Endothelial cell of umbilical vein (primary cell): Measurements from ENCODE around the gene CTR9. TPM values are rescaled to one million over a fixed set of nuclear protein-coding genes. Genes with fewer than 3 reads are reported as not detected.

Experiments
- BruUV-seq: library from RNA; stranded (reverse); fragments of 400-500 nt; replicated peaks from 2 replicates; lab custom pipeline; 2021; lab: Mats Ljungman, UMichigan
- CTCF ChIA-PET: fragments of 300-600, 350-600 bp; sonication (Branson Sonifier 250); formaldehyde crosslinking; loops from one replicate; lab custom pipeline; 2021; ENCODE audit warnings: antibody characterized with exemption, inconsistent platforms; lab: Charles Lee
- POLR2A ChIA-PET: fragments of 300-600, 350-600 bp; sonication (Branson Sonifier 250); formaldehyde crosslinking; loops from one replicate; lab custom pipeline; 2021; ENCODE audit warnings: antibody characterized with exemption, inconsistent platforms; lab: Charles Lee
- DNase-seq: peaks from one replicate; pipeline ENCODE4 v3.0.0-alpha.2; 2011; ENCODE audit warnings: low read depth, low spot score
- FAIRE-seq: peaks from 2 replicates; lab custom pipeline; 2011; peaks lifted over from hg19 to GRCh38; lab: Jason Lieb, UNC
- H2AFZ ChIP-seq: 2 replicates; pipeline ENCODE4 v1.6.0; 2012; ENCODE audit warnings: low read depth, low read length, control low read depth, inconsistent platforms
- H3K27ac ChIP-seq: 2 replicates; pipeline ENCODE4 v1.5.1; 2011; ENCODE audit warnings: low read depth, mild to moderate bottlenecking, control low read depth, low read length, moderate library complexity; ENCODE audit not compliant: insufficient read depth
- H3K27me3 ChIP-seq, 2 experiments: 2 replicates each; pipeline versions ENCODE4 v1.6.0 to v1.6.1; 2011; ENCODE audit warnings: low read length in 2 of 2, mixed read lengths in 1 of 2; ENCODE audit not compliant: control insufficient read depth in 2 of 2, insufficient read depth in 2 of 2
- H3K36me3 ChIP-seq, 2 experiments: 2 replicates in 1 of 2; 3 replicates in 1 of 2; pipeline ENCODE4 v1.5.1; 2011; ENCODE audit warnings: low read length in 2 of 2, mild to moderate bottlenecking in 1 of 2, moderate library complexity in 1 of 2; ENCODE audit not compliant: control insufficient read depth in 2 of 2, insufficient read depth in 2 of 2; ENCODE audit errors: extremely low read depth in 1 of 2
- H3K4me1 ChIP-seq: 3 replicates; pipeline ENCODE4 v1.5.1; 2011; ENCODE audit warnings: mild to moderate bottlenecking, low read length; ENCODE audit not compliant: control insufficient read depth, insufficient read depth; ENCODE audit errors: extremely low read depth
- H3K4me2 ChIP-seq: 2 replicates; pipeline ENCODE4 v1.6.1; 2011; ENCODE audit warnings: low read length, control low read depth, mixed read lengths; ENCODE audit not compliant: insufficient read depth
- H3K4me3 ChIP-seq, 3 experiments: fragments of 200-600 bp in 1 of 3; sonication (generic), shearing (Covaris generic) in 1 of 3; replicated peaks in 1 of 3; 2 replicates each; pipeline ENCODE4 v1.5.1; 2011 to 2016; ENCODE audit warnings: control low read depth in 3 of 3, low read length in 3 of 3, mild to moderate bottlenecking in 2 of 3, inconsistent platforms in 1 of 3, low read depth in 1 of 3, moderate library complexity in 1 of 3; ENCODE audit not compliant: insufficient read depth in 1 of 3
- H3K79me2 ChIP-seq: 2 replicates; pipeline ENCODE4 v1.6.0; 2012; ENCODE audit warnings: low read length, inconsistent platforms; ENCODE audit not compliant: control insufficient read depth, insufficient read depth
- H3K9ac ChIP-seq: replicated peaks from 2 replicates; pipeline ENCODE3; 2011; ENCODE audit warnings: low read length, control low read depth; ENCODE audit not compliant: insufficient read depth; ENCODE audit errors: extremely low read depth
- H3K9me1 ChIP-seq: replicated peaks from 3 replicates; pipeline ENCODE4 v1.6.0; 2011; ENCODE audit warnings: mild to moderate bottlenecking, low read length; ENCODE audit not compliant: control insufficient read depth, insufficient read depth; ENCODE audit errors: extremely low read depth
- H3K9me3 ChIP-seq: replicated peaks from 2 replicates; pipeline ENCODE4 v1.5.1; 2012; ENCODE audit warnings: low read length, inconsistent platforms; ENCODE audit not compliant: control insufficient read depth, insufficient read depth
- H4K20me1 ChIP-seq: replicated peaks from 2 replicates; pipeline ENCODE3; 2011; ENCODE audit warnings: mild to moderate bottlenecking, low read length; ENCODE audit not compliant: control insufficient read depth, insufficient read depth; ENCODE audit errors: extremely low read depth
- CTCF ChIP-seq, 2 donors: IDR thresholded peaks; 1 replicate in 1 of 2; 2 replicates in 1 of 2; pipeline ENCODE4 v1.5.1; 2011; ENCODE audit warnings: low read length in 2 of 2, mild to moderate bottlenecking in 2 of 2, moderate library complexity in 2 of 2, control low read depth in 1 of 2, inconsistent platforms in 1 of 2, low read depth in 1 of 2; ENCODE audit not compliant: insufficient read depth in 1 of 2; ENCODE audit errors: extremely low read depth in 1 of 2
- EZH2 ChIP-seq: IDR thresholded peaks from 2 replicates; pipeline ENCODE4 v1.6.1; 2012; ENCODE audit warnings: borderline replicate concordance, low read depth, mild to moderate bottlenecking, moderate library complexity, low read length, inconsistent platforms; ENCODE audit not compliant: severe bottlenecking
- FOS ChIP-seq: IDR thresholded peaks from 2 replicates; pipeline ENCODE4 v1.6.1; 2011; ENCODE audit warnings: mild to moderate bottlenecking, low read length, moderate library complexity, borderline replicate concordance; ENCODE audit not compliant: insufficient read depth
- GATA2 ChIP-seq: IDR thresholded peaks from 2 replicates; pipeline ENCODE4 v1.7.0; 2011; ENCODE audit warnings: low read depth, mild to moderate bottlenecking, moderate library complexity, mixed read lengths, low read length; ENCODE audit not compliant: insufficient read length, insufficient read depth
- JUN ChIP-seq: IDR thresholded peaks from 2 replicates; pipeline ENCODE4 v1.6.1; 2011; ENCODE audit warnings: borderline replicate concordance, low read depth; ENCODE audit not compliant: insufficient read length, insufficient read depth
- MAX ChIP-seq: IDR thresholded peaks from 2 replicates; pipeline ENCODE4 v1.6.1; 2011; ENCODE audit not compliant: insufficient read depth, insufficient read length
- MYC ChIP-seq: IDR thresholded peaks from one replicate; pipeline ENCODE4 v1.6.1; 2011; ENCODE audit warnings: mild to moderate bottlenecking, low read depth, low read length
- POLR2A ChIP-seq: IDR thresholded peaks from 2 replicates; pipeline ENCODE4 v1.6.1; 2012; ENCODE audit warnings: low read depth, mild to moderate bottlenecking, control low read depth, low read length
- POLR2AphosphoS5 ChIP-seq: IDR thresholded peaks from 2 replicates; pipeline ENCODE4 v1.6.1; 2012; ENCODE audit warnings: low read depth, mild to moderate bottlenecking, control low read depth, low read length, moderate library complexity; ENCODE audit not compliant: insufficient read depth
- dilution Hi-C: fragments of 300-500 bp; cut with MboI; formaldehyde crosslinking; loops from one replicate; pipeline ENCODE4 v1.15.0; 2019; ENCODE audit warnings: low sequenced_read_pairs; ENCODE audit not compliant: extremely low pct_ligation_motif_present
- intact Hi-C: fragments of 100-400 bp; cut with micrococcal nuclease; formaldehyde crosslinking; loops from one replicate; pipeline ENCODE4 v1.10.0; 2022
- polyA plus RNA-seq, 4 experiments: library from polyadenylated mRNA; depleted of rRNA in 3 of 4; stranded (reverse) in 3 of 4; unstranded in 1 of 4; fragments of >200 nt; gene quantifications; 2 replicates each; pipeline versions ENCODE4 v1.2.1 to v1.2.3, GENCODE V29; 2011 to 2012; ENCODE audit warnings: missing spikeins in 1 of 4
- total RNA-seq: library from RNA; stranded (reverse); gene quantifications from 2 replicates; pipeline ENCODE4 v1.2.3, GENCODE V29; 2021

CTR9 gene
- total and polyA plus RNA-seq, 2 donors (not counting 3 experiments of a cell fraction or from before 2014, with no cell fraction given) = 7.5 to 33.2 TPM

GRCh38 chr11:10828402-10828801, 77.4 kb downstream of the CTR9 start:
- H3K9ac ChIP-seq = no peak overlapping the region
- FAIRE-seq (no peak), DNase-seq (no peak)
- ChIA-PET CTCF (interaction anchor here (1.4 kb wide), 1 partner anchor 19 kb away, joined by 4 read pairs; no protein-coding TSS in a partner anchor), POLR2A (interaction anchor here (0.6 kb wide), 1 partner anchor 1959 kb away, joined by 5 read pairs; no protein-coding TSS in a partner anchor)
- intact Hi-C loops (no loop called here), dilution Hi-C loops (no loop called here)
- no peak overlapping the region for H2AFZ ChIP-seq
- H3K27me3 ChIP-seq = no peaks in the 10 kb centered on the region
- H3K27ac ChIP-seq = no peak overlapping the region
- no peaks in the 10 kb centered on the region for H4K20me1 ChIP-seq
- no peaks in the 10 kb centered on the region for H3K4me1 ChIP-seq
- no peaks in the 10 kb centered on the region for H3K36me3 ChIP-seq
- no peak overlapping the region for H3K4me2 ChIP-seq
- no peaks in the 10 kb centered on the region for H3K79me2 ChIP-seq
- no peaks in the 10 kb centered on the region for H3K9me3 ChIP-seq
- no peak overlapping the region for H3K4me3 ChIP-seq
- no peaks in the 10 kb centered on the region for H3K9me1 ChIP-seq
- no TSS peak for BruUV-seq
- TF ChIP-seq CTCF (IDR thresholded peaks at IDR 0.05; ENCODE audit: extremely low read depth in 1 of 2, insufficient read depth in 1 of 2, low read depth in 1 of 2, low read length in 2 of 2) = no peak
- no peak for TF ChIP-seq POLR2AphosphoS5

GRCh38 chr11:10829139-10829538, 78.1 kb downstream of the CTR9 start:
- Histone ChIP-seq H2AFZ (no peak overlapping the region), H3K79me2 (no peaks in the 10 kb centered on the region), H3K9ac (no peak overlapping the region), H4K20me1 (no peaks in the 10 kb centered on the region), H3K4me1 (no peaks in the 10 kb centered on the region), H3K36me3 (no peaks in the 10 kb centered on the region), H3K4me2 (no peak overlapping the region), H3K27me3 (no peaks in the 10 kb centered on the region), H3K4me3 (no peak overlapping the region), H3K9me1 (no peaks in the 10 kb centered on the region), H3K27ac (no peak overlapping the region), H3K9me3 (no peaks in the 10 kb centered on the region)
- FAIRE-seq (no peak), DNase-seq (no peak)
- POLR2A ChIA-PET = interaction anchor here (0.6 kb wide), 1 partner anchor 1959 kb away, joined by 5 read pairs; no protein-coding TSS in a partner anchor
- CTCF ChIA-PET = interaction anchor here (1.4 kb wide), 1 partner anchor 19 kb away, joined by 4 read pairs; no protein-coding TSS in a partner anchor
- BruUV-seq = no TSS peak
- intact Hi-C loops = no loop called here
- TF ChIP-seq CTCF (IDR thresholded peaks at IDR 0.05; ENCODE audit: extremely low read depth in 1 of 2, insufficient read depth in 1 of 2, low read depth in 1 of 2, low read length in 2 of 2) (no peak), FOS (no peak), EZH2 (no peak), GATA2 (no peak), POLR2A (no peak), JUN (no peak), MYC (no peak), MAX (no peak), POLR2AphosphoS5 (no peak)
- dilution Hi-C loops = no loop called here
